SK-N-SH (cell line): ENCODE data around the gene DHRS13. TPM values are rescaled to one million over a fixed set of nuclear protein-coding genes. Genes with fewer than 3 reads are reported as not detected.

ENCODE experiments used
- CTCF ChIA-PET: fragments of 300-600, 350-600 bp; formaldehyde crosslinking; extraction: SDS; loops from one replicate; lab custom pipeline; 2021; lab: Yijun Ruan, JAX
- POLR2A ChIA-PET: fragments of 350-600 bp; sonication (Branson Sonifier 250); formaldehyde crosslinking; extraction: SDS; loops from one replicate; lab custom pipeline; 2020; ENCODE audit warnings: antibody characterized with exemption, inconsistent platforms; lab: Yijun Ruan, JAX
- DNase-seq: peaks from one replicate; pipeline ENCODE4 v3.0.0; 2012
- H2AFZ ChIP-seq: fragments of 200-600 bp; sonication (generic); 2 replicates; pipeline ENCODE4 v1.8.1; 2016; ENCODE audit warnings: antibody characterized with exemption, mild to moderate bottlenecking, low read depth
- H3F3A ChIP-seq: fragments of 200-600 bp; sonication (generic); replicated peaks from 2 replicates; pipeline ENCODE3; 2016; ENCODE audit warnings: antibody characterized with exemption, mild to moderate bottlenecking; ENCODE audit not compliant: insufficient read depth
- H3K27ac ChIP-seq, 2 experiments: fragments of 200-500 bp in 1 of 2; fragments of 200-600 bp in 1 of 2; sonication (Bioruptor generic) in 1 of 2; sonication (generic), shearing (Covaris generic) in 1 of 2; 2 replicates each; pipeline versions ENCODE4 v1.5.1 to v1.6.1; 2014 to 2016; ENCODE audit warnings: low read depth in 2 of 2, inconsistent platforms in 1 of 2, low read length in 1 of 2, mild to moderate bottlenecking in 1 of 2, mixed read lengths in 1 of 2
- H3K27me3 ChIP-seq: fragments of 200-600 bp; sonication (generic), shearing (Covaris generic); 2 replicates; pipeline ENCODE4 v1.6.1; 2016; ENCODE audit warnings: mixed run types; ENCODE audit not compliant: insufficient read depth
- H3K36me3 ChIP-seq, 2 experiments: fragments of 200-500 bp in 1 of 2; fragments of 200-600 bp in 1 of 2; sonication (Bioruptor generic) in 1 of 2; sonication (generic) in 1 of 2; replicated peaks in 1 of 2; 2 replicates each; pipeline versions ENCODE3 to v1.5.1; 2014 to 2016; ENCODE audit warnings: low read length in 1 of 2, mild to moderate bottlenecking in 1 of 2; ENCODE audit not compliant: insufficient read depth in 2 of 2, control insufficient read depth in 1 of 2
- H3K4me1 ChIP-seq, 2 experiments: fragments of 200-500 bp in 1 of 2; fragments of 200-600 bp in 1 of 2; sonication (Bioruptor generic) in 1 of 2; sonication (generic), shearing (Covaris generic) in 1 of 2; 2 replicates each; pipeline versions ENCODE4 v1.5.1 to v1.6.1; 2014 to 2016; ENCODE audit warnings: low read depth in 1 of 2, low read length in 1 of 2, mixed run types in 1 of 2; ENCODE audit not compliant: insufficient read depth in 2 of 2, control insufficient read depth in 1 of 2
- H3K4me2 ChIP-seq: fragments of 200-600 bp; sonication (generic), shearing (Covaris generic); 2 replicates; pipeline ENCODE4 v1.6.1; 2017; ENCODE audit warnings: mixed run types
- H3K4me3 ChIP-seq, 2 experiments: fragments of 200-500 bp in 1 of 2; fragments of 200-600 bp in 1 of 2; sonication (Bioruptor generic) in 1 of 2; sonication (generic), shearing (Covaris generic) in 1 of 2; 2 replicates each; pipeline versions ENCODE4 v1.5.1 to v1.8.1; 2014 to 2016; ENCODE audit warnings: low read depth in 2 of 2, inconsistent platforms in 1 of 2, low read length in 1 of 2, mild to moderate bottlenecking in 1 of 2, mixed read lengths in 1 of 2, moderate library complexity in 1 of 2
- H3K79me2 ChIP-seq: fragments of 200-600 bp; sonication (generic); 2 replicates; pipeline ENCODE4 v1.8.1; 2017; ENCODE audit warnings: mild to moderate bottlenecking; ENCODE audit not compliant: insufficient read depth
- H3K9ac ChIP-seq: fragments of 200-600 bp; sonication (generic); 2 replicates; pipeline ENCODE4 v1.6.1; 2017; ENCODE audit warnings: mixed run types
- H3K9me2 ChIP-seq: fragments of 200-600 bp; sonication (generic); 2 replicates; pipeline ENCODE4 v1.6.1; 2017; ENCODE audit warnings: mixed run types
- H3K9me3 ChIP-seq: fragments of 200-600 bp; sonication (generic); 2 replicates; pipeline ENCODE4 v1.6.1; 2017; ENCODE audit warnings: mixed run types, mild to moderate bottlenecking, moderate library complexity
- H4K20me1 ChIP-seq: fragments of 200-600 bp; sonication (generic); 2 replicates; pipeline ENCODE4 v1.6.1; 2017; ENCODE audit warnings: mild to moderate bottlenecking, mixed run types; ENCODE audit not compliant: insufficient read depth
- CHD2 ChIP-seq: fragments of 150-350 bp; IDR thresholded peaks from 2 replicates; pipeline ENCODE4 v1.6.1; 2018; ENCODE audit warnings: low read length; ENCODE audit not compliant: partially characterized antibody
- ELF1 ChIP-seq: IDR thresholded peaks from 2 replicates; pipeline ENCODE4 v1.4.0; 2012
- MXI1 ChIP-seq: IDR thresholded peaks from 2 replicates; pipeline ENCODE4 v1.6.1; 2012; ENCODE audit warnings: mild to moderate bottlenecking, low read depth, low read length, improper control_type of control experiment
- RFX5 ChIP-seq: IDR thresholded peaks from 2 replicates; pipeline ENCODE4 v1.6.1; 2012; ENCODE audit warnings: mild to moderate bottlenecking, improper control_type of control experiment, low read length
- TCF12 ChIP-seq: IDR thresholded peaks from 2 replicates; pipeline ENCODE4 v1.4.0; 2012
- WGBS: methylation state at CpG from one replicate; pipeline ENCODE4 v1.1.6; 2017; ENCODE audit warnings: low lambda C conversion rate; 5-methylcytosine and 5-hydroxymethylcytosine counted together
- polyA plus RNA-seq, 3 experiments: library from polyadenylated mRNA; depleted of rRNA; stranded (reverse); fragments of >200 nt; gene quantifications; 2 replicates each; pipeline ENCODE4 v1.2.3, GENCODE V29; 2012
- TF ChIP-seq, protein P1 (sequence below): fragments of 150-350 bp; IDR thresholded peaks from 2 replicates; pipeline ENCODE4 v1.6.1; 2017; ENCODE audit warnings: antibody characterized with exemption, low read length, low read depth, borderline replicate concordance
- TF ChIP-seq, protein P2 (sequence below): IDR thresholded peaks from 2 replicates; pipeline ENCODE4; 2012
- TF ChIP-seq, protein P3 (sequence below): IDR thresholded peaks from 2 replicates; pipeline ENCODE4 v1.4.0; 2012; ENCODE audit warnings: low read depth
- TF ChIP-seq, protein P4 (sequence below): IDR thresholded peaks from 2 replicates; pipeline ENCODE4 v1.4.0; 2012; ENCODE audit warnings: low read depth, borderline replicate concordance

DHRS13 gene
- polyA plus RNA-seq, 1 of the 3 experiments (the other 2 are of a cell fraction): 7.4 TPM

DNA sequence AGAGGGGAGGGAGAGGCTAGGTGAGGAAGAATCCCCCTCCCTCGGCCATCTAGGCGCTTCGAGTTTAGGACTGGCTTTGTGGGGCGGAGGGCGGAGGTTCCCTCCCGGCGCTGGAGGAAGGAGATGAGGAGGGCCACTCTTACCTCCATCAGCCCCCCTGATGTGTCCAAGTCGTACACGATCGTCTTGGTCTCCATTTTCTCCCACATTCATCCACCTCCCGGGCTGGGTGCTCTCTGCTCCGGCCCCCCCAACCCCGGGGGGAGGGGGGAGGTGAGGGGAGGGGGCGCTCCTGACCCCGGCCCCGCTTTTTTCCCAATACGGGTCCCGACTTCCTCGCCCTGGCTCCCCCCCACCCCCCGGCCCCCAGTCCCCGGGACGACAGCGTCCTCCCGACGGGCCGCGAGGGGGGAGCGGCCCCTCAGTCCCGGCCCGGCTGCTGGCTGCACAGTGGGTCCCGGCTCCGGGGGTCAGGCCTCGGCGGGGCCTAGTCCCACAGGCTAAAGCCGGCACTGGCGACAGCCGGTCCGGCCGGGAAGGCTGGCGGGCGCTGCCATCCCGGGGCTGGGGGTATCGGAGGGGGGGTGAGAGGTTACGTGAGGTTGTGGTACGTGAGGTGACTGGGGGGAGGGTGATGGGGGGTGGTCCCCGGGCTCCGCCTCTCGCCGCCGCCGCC is 48.0 kb upstream of the DHRS13 start:
- H4K20me1 ChIP-seq: peaks cover 2% of the 10 kb centered on the region
- peaks cover 4 to 8% of the 10 kb centered on the region in 2 experiments for H3K36me3 ChIP-seq
- under 1% methylated on average over 25 of the region's 51 CpGs for WGBS
- H2AFZ ChIP-seq: no peak overlapping the region
- no peak for DNase-seq
- peak overlapping the region; percentile 87 for H3K4me2 ChIP-seq
- ChIA-PET CTCF (interaction anchor here (0.6 to 3.8 kb wide), 13 partner anchors 8 to 270 kb away, joined by 3 to 75 read pairs (median 5); partner anchors contain the start of gene TLCD1), POLR2A (interaction anchor here (0.6 to 1.7 kb wide), 10 partner anchors 14 to 240 kb away, joined by 3 to 8 read pairs (median 4); partner anchors contain the start of genes FLOT2, PROCA1 and RPL23A)
- peaks cover 37% of the 10 kb centered on the region for H3F3A ChIP-seq
- TF ChIP-seq, protein P1, sequence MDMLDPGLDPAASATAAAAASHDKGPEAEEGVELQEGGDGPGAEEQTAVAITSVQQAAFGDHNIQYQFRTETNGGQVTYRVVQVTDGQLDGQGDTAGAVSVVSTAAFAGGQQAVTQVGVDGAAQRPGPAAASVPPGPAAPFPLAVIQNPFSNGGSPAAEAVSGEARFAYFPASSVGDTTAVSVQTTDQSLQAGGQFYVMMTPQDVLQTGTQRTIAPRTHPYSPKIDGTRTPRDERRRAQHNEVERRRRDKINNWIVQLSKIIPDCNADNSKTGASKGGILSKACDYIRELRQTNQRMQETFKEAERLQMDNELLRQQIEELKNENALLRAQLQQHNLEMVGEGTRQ: no peak
- TF ChIP-seq MXI1: peak; percentile 48; the same call in 1 of the 2 replicates
- H3K4me3 ChIP-seq: peak overlapping the region; percentile 83 to 93
- no peaks in the 10 kb centered on the region for H3K9me2 ChIP-seq
- H3K27ac ChIP-seq: peak overlapping the region; percentile 88 to 99
- peak overlapping the region; percentile 90 for H3K9ac ChIP-seq
- H3K9me3 ChIP-seq: no peaks in the 10 kb centered on the region
- peaks cover 23 to 24% of the 10 kb centered on the region in 2 experiments for H3K4me1 ChIP-seq
- no peaks in the 10 kb centered on the region for H3K27me3 ChIP-seq
- H3K79me2 ChIP-seq: peaks cover 47% of the 10 kb centered on the region

DNA sequence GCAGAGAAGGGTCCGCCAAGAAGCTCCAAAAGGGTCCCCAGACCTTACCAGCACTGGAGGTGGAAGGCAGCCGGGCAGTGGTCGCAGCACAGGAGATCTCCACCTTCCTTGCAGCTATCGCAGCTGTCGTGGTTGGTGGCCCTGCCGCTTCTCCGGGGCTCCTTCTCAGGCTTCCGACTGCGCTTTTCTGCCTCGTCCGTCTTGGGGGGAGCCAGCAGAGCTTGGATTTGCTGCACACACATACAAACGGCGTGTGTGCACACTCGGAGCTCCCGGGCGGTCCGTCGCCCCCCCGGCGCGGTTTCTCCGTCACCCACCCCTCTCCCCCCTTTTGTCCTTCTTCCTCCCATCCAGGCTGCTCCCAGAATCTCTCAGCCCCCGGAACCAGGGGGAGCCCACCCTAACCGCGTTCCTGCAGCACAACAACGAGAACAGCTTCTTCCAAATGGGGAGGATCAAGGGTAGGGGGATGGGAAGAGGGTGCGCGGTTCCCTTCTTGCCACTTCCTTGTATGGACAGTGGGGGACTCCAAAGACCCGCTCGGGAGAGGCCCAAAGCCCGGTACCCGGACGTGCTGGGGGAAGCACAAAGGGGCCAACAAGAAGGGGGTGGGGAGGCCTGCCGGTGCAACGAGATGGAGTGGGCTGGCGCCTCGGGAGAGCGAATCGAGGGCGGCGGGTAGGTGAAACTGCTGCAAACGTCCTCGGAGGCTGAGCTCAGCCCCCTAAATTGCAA is 47.3 kb upstream of the DHRS13 start:
- Histone ChIP-seq H3K27me3 (no peaks in the 10 kb centered on the region), H3K27ac (peak overlapping the region; percentile 88 to 99), H3K79me2 (peaks cover 54% of the 10 kb centered on the region), H3K9me2 (no peaks in the 10 kb centered on the region), H3K4me2 (peak overlapping the region; percentile 87), H2AFZ (no peak overlapping the region), H3K36me3 (peaks cover 4 to 8% of the 10 kb centered on the region in 2 experiments), H4K20me1 (peaks cover 8% of the 10 kb centered on the region), H3K4me3 (peak overlapping the region; percentile 83 to 93), H3K9ac (peak overlapping the region; percentile 90), H3K4me1 (peaks cover 24 to 28% of the 10 kb centered on the region in 2 experiments), H3F3A (peaks cover 44% of the 10 kb centered on the region), H3K9me3 (no peaks in the 10 kb centered on the region)
- TF ChIP-seq, protein P1: no peak
- TF ChIP-seq TCF12 (no peak), RFX5 (no peak), CHD2 (peak; percentile 48), ELF1 (peak; percentile 42; the same call in 1 of the 2 replicates)
- TF ChIP-seq, protein P2, sequence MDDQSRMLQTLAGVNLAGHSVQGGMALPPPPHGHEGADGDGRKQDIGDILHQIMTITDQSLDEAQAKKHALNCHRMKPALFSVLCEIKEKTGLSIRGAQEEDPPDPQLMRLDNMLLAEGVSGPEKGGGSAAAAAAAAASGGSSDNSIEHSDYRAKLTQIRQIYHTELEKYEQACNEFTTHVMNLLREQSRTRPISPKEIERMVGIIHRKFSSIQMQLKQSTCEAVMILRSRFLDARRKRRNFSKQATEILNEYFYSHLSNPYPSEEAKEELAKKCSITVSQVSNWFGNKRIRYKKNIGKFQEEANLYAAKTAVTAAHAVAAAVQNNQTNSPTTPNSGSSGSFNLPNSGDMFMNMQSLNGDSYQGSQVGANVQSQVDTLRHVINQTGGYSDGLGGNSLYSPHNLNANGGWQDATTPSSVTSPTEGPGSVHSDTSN: no peak
- TF ChIP-seq, protein P3, sequence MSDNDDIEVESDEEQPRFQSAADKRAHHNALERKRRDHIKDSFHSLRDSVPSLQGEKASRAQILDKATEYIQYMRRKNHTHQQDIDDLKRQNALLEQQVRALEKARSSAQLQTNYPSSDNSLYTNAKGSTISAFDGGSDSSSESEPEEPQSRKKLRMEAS: 0 out of 2 replicates have a peak, but pooled peaks have one; percentile 6
- TF ChIP-seq, protein P4, sequence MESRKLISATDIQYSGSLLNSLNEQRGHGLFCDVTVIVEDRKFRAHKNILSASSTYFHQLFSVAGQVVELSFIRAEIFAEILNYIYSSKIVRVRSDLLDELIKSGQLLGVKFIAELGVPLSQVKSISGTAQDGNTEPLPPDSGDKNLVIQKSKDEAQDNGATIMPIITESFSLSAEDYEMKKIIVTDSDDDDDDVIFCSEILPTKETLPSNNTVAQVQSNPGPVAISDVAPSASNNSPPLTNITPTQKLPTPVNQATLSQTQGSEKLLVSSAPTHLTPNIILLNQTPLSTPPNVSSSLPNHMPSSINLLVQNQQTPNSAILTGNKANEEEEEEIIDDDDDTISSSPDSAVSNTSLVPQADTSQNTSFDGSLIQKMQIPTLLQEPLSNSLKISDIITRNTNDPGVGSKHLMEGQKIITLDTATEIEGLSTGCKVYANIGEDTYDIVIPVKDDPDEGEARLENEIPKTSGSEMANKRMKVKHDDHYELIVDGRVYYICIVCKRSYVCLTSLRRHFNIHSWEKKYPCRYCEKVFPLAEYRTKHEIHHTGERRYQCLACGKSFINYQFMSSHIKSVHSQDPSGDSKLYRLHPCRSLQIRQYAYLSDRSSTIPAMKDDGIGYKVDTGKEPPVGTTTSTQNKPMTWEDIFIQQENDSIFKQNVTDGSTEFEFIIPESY: no peak
- ChIA-PET POLR2A (interaction anchor here (1.1 to 1.7 kb wide), 3 partner anchors 47 to 239 kb away, joined by 3 to 5 read pairs (median 4); partner anchors contain the start of genes PROCA1 and RPL23A), CTCF (interaction anchor here (0.7 to 3.3 kb wide), 12 partner anchors 12 to 271 kb away, joined by 3 to 20 read pairs (median 4); partner anchors contain the start of gene TLCD1)
- peak; percentile 59 for DNase-seq
- WGBS: under 1% methylated on average over 30 of the region's 43 CpGs
